ENCODE data around the gene RAP1GAP2. TPM values are rescaled to one million over a fixed set of nuclear protein-coding genes. Genes with fewer than 3 reads are reported as not detected.

The RAP1GAP2 gene
- total RNA-seq, 1 donor from 2014 or later = 10.6 TPM

DNA sequence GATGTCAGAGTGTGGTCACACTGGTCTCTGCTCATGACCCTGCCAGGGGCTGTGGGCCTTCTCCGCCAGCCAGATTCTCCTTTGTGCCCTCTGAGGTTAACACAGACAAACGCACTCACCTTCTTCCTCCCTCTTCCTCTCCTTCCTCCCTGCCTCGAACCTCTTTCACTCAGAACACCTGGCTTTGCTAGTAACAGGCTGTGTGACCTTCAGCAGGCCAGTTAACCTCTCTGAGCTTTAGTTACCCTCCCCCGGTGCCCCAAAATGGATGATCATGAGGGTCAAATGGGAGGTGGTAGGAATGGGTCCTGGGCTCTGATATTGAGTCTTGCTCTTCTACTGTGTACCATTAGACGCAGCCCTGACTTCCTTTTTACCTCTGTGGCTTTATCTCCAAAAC is 140.1 kb downstream of the RAP1GAP2 start:
- Mint-ChIP-seq H3K4me1 (ENCODE audit: unreplicated experiment) (peaks cover 12% of the 10 kb centered on the region), H3K27me3 (ENCODE audit: unreplicated experiment) (peaks cover 4% of the 10 kb centered on the region), H3K36me3 (ENCODE audit: low read depth, unreplicated experiment) (no peaks in the 10 kb centered on the region), H3K9me3 (ENCODE audit: unreplicated experiment) (no peaks in the 10 kb centered on the region), H3K4me3 (ENCODE audit: unreplicated experiment) (no peak overlapping the region), H3K27ac (ENCODE audit: unreplicated experiment) (no peak overlapping the region)
- no peak for DNase-seq (ENCODE audit: low spot score)
- TF ChIP-seq, protein P1, sequence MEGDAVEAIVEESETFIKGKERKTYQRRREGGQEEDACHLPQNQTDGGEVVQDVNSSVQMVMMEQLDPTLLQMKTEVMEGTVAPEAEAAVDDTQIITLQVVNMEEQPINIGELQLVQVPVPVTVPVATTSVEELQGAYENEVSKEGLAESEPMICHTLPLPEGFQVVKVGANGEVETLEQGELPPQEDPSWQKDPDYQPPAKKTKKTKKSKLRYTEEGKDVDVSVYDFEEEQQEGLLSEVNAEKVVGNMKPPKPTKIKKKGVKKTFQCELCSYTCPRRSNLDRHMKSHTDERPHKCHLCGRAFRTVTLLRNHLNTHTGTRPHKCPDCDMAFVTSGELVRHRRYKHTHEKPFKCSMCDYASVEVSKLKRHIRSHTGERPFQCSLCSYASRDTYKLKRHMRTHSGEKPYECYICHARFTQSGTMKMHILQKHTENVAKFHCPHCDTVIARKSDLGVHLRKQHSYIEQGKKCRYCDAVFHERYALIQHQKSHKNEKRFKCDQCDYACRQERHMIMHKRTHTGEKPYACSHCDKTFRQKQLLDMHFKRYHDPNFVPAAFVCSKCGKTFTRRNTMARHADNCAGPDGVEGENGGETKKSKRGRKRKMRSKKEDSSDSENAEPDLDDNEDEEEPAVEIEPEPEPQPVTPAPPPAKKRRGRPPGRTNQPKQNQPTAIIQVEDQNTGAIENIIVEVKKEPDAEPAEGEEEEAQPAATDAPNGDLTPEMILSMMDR (IDR thresholded peaks at IDR 0.05; ENCODE audit: unreplicated experiment) = no peak

DNA sequence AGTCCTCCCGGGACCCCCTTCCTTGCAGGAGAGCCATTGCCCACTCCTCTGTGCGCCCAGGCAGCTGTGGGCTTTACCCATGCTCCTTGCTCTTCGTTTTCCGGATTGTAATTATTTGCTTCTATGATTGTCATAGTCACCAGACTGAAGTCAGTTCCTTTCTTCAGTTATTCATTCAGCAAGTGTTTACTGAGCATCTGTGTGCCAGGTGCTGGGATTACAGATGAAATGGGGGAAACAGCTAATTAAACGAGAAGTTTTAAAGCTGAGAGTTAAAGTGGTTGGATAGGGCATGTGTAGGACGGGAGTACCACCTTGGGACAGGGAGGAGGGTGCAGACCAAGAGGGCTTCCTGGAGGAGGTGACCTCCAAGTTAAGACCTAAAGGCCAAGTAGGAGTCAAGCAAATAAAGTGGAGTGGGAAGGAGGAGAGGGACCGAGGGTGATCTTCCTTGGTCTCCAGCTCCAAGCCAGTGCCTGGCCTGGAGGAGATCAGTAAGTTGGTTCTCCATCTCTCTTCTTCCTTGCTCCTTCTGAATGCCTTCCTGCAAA is 140.6 kb downstream of the RAP1GAP2 start:
- H3K36me3 Mint-ChIP-seq (ENCODE audit: low read depth, unreplicated experiment) = no peaks in the 10 kb centered on the region
- no peak for DNase-seq (ENCODE audit: low spot score)
- TF ChIP-seq, protein P1 (IDR thresholded peaks at IDR 0.05; ENCODE audit: unreplicated experiment) = no peak
- H3K9me3 Mint-ChIP-seq (ENCODE audit: unreplicated experiment) = no peaks in the 10 kb centered on the region
- H3K27ac Mint-ChIP-seq (ENCODE audit: unreplicated experiment) = no peak overlapping the region
- peaks cover 4% of the 10 kb centered on the region for H3K27me3 Mint-ChIP-seq (ENCODE audit: unreplicated experiment)
- H3K4me3 Mint-ChIP-seq (ENCODE audit: unreplicated experiment) = no peak overlapping the region
- peaks cover 9% of the 10 kb centered on the region for H3K4me1 Mint-ChIP-seq (ENCODE audit: unreplicated experiment)

DNA sequence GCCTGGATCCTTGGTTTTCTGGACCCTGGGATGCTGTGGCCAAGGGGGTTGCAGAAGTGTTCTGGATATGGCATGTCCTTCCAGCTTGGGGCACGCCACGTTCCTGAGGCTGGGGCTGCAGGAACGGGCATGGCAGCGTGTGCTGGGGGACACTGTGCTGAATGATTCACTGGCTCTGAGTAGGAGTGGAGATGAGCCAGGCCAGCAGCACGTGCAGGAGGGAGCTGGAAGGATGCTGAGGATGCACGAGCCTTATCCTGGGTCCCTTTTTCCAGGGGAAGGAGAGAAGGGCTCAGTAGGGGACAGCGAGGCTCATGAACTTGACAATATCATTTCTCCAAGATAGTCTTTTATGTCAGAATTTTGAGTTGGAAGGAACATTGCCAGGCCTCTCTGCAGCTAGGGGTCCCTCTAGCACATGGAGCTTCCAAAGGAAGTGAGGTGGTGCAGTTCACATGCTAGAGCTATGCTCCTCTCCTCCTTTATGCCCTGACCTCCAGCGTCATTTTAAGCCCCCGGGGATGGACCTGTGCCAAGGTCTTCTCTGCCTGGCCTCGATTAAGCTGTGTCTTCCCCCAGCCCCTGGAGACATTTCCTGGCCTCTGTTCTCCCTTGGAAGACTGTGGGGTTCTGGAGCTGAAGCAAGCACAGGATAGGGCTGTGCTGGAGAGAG is 141.2 kb downstream of the RAP1GAP2 start:
- Mint-ChIP-seq H3K27ac (ENCODE audit: unreplicated experiment) (no peak overlapping the region), H3K9me3 (ENCODE audit: unreplicated experiment) (no peaks in the 10 kb centered on the region), H3K4me1 (ENCODE audit: unreplicated experiment) (peaks cover 4% of the 10 kb centered on the region), H3K4me3 (ENCODE audit: unreplicated experiment) (no peak overlapping the region), H3K36me3 (ENCODE audit: low read depth, unreplicated experiment) (no peaks in the 10 kb centered on the region), H3K27me3 (ENCODE audit: unreplicated experiment) (peaks cover 1% of the 10 kb centered on the region)
- TF ChIP-seq, protein P1 (IDR thresholded peaks at IDR 0.05; ENCODE audit: unreplicated experiment) = no peak
- no peak for DNase-seq (ENCODE audit: low spot score)

DNA sequence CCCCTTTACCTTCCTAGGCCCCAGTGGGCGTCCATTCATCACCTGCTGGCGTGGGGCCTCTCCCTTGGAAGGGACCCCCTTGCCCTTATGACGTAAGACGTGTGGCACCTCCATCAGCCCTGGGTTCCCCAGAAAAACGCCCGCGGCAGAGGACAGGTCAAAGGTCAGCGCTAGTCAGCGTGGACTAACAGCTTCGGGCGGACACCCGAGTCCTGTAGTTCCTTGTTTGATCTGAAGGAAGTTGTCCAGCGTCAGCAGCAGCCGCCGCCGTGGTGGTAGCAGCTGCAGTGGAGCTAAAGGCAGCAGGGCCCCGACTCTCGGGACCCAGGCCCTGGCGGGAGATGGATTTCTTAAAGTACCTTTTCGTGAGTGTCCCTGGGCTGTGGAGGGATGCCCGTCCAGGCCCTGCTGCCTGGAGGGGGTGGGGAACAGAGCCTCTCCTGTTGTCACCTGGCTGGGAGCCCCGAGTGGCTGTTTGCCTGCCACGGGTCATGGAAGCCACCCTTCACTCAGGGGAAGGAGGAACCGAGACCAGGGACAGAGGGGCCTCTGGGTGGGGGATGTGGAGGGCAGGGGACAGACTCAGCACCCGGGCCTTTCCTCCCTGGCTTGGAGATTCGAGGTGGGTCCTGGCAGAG is 143.6 kb downstream of the RAP1GAP2 start:
- no peak overlapping the region for H3K27ac Mint-ChIP-seq (ENCODE audit: unreplicated experiment)
- no peaks in the 10 kb centered on the region for H3K4me1 Mint-ChIP-seq (ENCODE audit: unreplicated experiment)
- TF ChIP-seq, protein P1 (IDR thresholded peaks at IDR 0.05; ENCODE audit: unreplicated experiment) = no peak
- DNase-seq (ENCODE audit: low spot score) = no peak
- H3K4me3 Mint-ChIP-seq (ENCODE audit: unreplicated experiment) = no peak overlapping the region
- peaks cover 1% of the 10 kb centered on the region for H3K27me3 Mint-ChIP-seq (ENCODE audit: unreplicated experiment)
- H3K9me3 Mint-ChIP-seq (ENCODE audit: unreplicated experiment) = no peaks in the 10 kb centered on the region
- no peaks in the 10 kb centered on the region for H3K36me3 Mint-ChIP-seq (ENCODE audit: low read depth, unreplicated experiment)

DNA sequence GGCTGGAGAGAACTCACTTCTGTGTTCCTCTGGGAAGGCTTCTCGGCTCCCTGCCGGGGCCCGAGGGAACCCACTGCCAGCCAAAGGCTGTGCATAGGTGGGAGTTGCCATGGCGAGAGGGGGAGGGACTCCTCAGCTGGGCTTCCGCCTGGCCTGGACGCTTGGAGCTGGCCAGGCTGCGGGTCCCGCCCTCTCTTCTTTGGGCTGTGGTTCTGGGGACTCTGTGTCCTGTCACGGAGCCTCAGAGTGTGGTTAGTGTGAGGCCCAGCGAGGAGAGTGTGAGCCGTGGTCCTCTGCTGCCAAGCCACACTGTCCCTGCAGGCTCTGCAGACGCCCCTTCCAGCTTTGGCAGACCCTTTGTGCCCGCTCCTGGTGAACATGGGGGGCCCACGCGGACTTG is 144.1 kb downstream of the RAP1GAP2 start:
- Mint-ChIP-seq H3K27ac (ENCODE audit: unreplicated experiment) (no peak overlapping the region), H3K9me3 (ENCODE audit: unreplicated experiment) (no peaks in the 10 kb centered on the region), H3K4me1 (ENCODE audit: unreplicated experiment) (peaks cover 3% of the 10 kb centered on the region), H3K4me3 (ENCODE audit: unreplicated experiment) (no peak overlapping the region), H3K36me3 (ENCODE audit: low read depth, unreplicated experiment) (no peaks in the 10 kb centered on the region), H3K27me3 (ENCODE audit: unreplicated experiment) (peaks cover 1% of the 10 kb centered on the region)
- TF ChIP-seq, protein P1 (IDR thresholded peaks at IDR 0.05; ENCODE audit: unreplicated experiment) = no peak
- DNase-seq (ENCODE audit: low spot score) = no peak
